Measurements from ENCODE around the gene CDC37L1.
"Not testable (repeated sequence)": the region's sequence is repeated elsewhere in the genome, so short reads cannot be mapped to it uniquely, and the experiment has no call there.

The CDC37L1 gene

DNA sequence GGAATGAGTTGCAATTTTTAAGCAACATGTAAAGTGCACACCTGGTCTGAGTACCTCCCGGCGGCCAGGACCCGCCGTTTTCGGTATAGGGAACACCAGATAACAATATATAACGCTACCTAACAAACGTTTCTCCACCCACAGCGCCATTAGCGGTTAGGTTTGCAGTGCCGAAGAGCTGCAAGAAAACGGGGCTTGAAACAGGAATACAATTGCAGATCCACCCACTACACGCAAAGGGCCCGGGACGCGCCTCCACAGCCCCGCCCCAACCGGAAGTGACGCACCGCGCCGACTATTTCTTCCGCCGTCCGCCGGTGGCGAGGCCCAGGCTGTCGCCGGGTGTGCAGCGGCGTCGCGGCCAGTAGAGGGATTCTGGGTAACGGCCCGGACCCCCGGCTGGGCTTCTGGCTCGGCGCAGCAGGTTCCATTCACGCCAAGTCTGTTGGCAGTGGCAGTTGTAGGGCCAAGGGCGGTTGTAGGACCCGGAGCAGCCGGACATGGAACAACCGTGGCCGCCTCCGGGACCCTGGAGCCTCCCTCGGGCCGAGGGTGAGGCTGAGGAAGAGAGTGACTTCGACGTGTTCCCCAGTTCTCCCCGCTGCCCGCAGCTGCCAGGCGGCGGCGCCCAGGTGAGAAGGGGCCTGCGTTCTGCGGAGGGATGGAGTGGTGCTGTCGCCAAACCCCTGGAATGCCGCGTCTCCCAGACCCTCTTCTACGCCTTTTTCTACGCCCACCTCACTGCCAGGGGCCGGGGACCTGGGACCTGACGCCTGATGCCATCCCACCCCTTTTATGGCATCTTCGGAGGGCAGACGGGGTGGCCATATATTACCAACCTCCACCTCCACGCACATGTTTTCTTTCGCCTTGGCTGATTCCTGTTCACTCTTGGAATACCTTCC is at the start of gene CDC37L1:
CDC37L1 (plus strand) TSS at position 302 of the 905 bp plus-strand sequence; CDS start at position 501, 199 bp downstream.
- DNase-seq (ENCODE audit: extremely low read depth in 1 of 2, low read depth in 1 of 2), result peak; percentile 96 to 97

GRCh38 chr9:4630836-4631235 is 48.5 kb upstream of the CDC37L1 start:
- DNase-seq (ENCODE audit: extremely low read depth in 1 of 2, low read depth in 1 of 2), result no peak

- DNase-seq (ENCODE audit: extremely low read depth in 1 of 2, low read depth in 1 of 2), result no peak
Observed at GRCh38 chr9:4638968-4639367, 40.4 kb upstream of the CDC37L1 start.

DNA sequence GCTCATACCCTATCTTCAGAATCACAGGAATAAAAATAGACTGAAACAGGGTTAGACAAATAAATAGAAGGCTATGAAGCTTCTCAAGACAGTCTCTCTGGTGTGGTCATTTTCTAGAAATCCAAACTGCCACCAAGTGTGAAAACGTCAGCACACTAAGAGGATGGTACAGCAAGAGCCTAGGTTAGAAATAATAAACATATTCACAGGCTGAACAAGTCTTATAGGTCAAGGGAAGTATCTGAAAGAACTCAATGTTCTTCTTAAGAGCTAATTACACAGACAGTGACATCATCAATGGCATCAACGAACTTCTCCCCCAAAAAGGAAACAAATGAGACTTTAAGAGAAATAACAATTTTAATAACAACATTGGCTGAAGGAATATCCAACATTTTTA is 39.9 kb upstream of the CDC37L1 start:
- no peak for DNase-seq (ENCODE audit: extremely low read depth in 1 of 2, low read depth in 1 of 2)

GRCh38 chr9:4640027-4640426 is 39.3 kb upstream of the CDC37L1 start:
- peak in 1 of 2 donors; percentile 20 for DNase-seq (ENCODE audit: extremely low read depth in 1 of 2, low read depth in 1 of 2)

GRCh38 chr9:4642351-4642750 is 37.0 kb upstream of the CDC37L1 start:
- no peak for DNase-seq (ENCODE audit: extremely low read depth in 1 of 2, low read depth in 1 of 2)

GRCh38 chr9:4654084-4654483 is 25.3 kb upstream of the CDC37L1 start:
- no peak for DNase-seq (ENCODE audit: extremely low read depth in 1 of 2, low read depth in 1 of 2)

DNA sequence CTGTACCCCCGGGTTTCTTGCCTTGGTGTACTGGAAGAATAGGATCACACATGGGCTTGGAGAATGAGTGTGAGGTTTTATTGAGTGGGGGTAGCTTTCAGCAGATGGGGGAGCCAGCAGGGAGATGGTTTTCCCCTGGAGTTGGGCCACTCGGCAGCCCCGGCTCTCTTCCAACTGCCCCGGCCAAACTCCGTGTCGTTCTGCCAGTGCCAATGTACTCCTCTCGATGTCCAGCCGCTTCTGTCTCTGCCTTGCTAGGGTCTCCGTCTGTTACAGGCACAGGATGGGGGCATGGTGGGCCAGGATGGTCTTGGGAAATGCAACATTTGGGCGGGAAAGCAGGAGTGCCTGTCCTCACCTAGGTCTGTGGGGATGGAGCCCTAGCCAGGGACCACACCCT is 24.8 kb upstream of the CDC37L1 start:
- no peak for DNase-seq (ENCODE audit: extremely low read depth in 1 of 2, low read depth in 1 of 2)

DNA sequence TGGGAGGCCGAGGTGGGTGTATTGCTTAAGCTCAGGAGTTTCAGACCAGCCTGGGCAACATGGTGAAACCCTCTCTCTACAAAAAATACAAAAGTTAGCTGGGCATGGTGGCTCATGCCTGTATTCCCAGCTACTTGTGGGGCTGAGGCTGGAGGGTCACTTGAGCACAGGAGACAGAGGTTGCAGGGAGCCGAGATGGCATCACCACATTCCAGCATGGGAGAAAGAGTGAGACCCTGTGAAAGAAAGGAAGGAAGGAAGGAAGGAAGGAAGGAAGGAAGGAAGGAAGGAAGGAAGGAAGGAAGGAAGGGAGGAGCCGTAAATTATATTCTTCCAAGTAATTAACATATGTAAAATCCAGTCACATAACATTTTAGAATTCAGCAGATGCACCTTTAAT is 23.2 kb upstream of the CDC37L1 start:
- not testable (repeated sequence) for DNase-seq (ENCODE audit: extremely low read depth in 1 of 2, low read depth in 1 of 2)

- DNase-seq (ENCODE audit: extremely low read depth in 1 of 2, low read depth in 1 of 2), result no peak
Observed at GRCh38 chr9:4656621-4657020, 22.7 kb upstream of the CDC37L1 start.

DNA sequence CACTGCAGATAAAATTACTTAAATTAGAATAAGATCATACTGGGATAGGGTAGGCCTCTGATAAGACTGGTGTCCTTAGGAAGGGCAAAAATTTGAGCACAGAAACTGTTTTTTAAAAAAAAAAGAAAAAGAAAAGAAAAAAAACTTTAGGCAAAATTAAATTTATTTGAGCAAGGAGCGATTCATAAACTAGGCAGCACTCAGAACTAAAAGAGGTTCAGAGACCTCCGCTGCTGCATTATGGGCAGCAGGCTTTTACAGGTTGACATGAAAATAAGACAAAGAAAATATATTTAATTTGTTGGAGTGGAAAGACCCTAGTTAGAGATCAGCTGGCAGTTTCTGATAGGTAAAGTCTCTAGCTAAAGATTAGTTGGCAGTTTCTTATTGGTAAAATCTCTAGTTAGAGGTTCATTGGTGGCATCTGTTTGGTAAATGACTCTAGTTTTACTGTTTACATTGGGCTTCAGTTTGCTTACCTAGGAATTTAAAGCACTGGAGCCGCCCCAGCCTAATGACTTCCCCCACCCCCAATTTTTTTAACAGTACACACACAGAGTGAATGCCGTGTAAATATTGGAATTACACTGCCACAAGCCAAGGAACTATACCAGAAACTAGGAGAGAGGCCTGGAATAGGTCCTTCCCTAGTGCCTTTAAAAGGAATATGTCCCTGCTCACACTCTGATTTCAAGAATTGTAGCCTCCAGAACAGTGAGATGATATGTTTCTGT is 21.8 kb upstream of the CDC37L1 start:
- DNase-seq (ENCODE audit: extremely low read depth in 1 of 2, low read depth in 1 of 2), result no peak

DNA sequence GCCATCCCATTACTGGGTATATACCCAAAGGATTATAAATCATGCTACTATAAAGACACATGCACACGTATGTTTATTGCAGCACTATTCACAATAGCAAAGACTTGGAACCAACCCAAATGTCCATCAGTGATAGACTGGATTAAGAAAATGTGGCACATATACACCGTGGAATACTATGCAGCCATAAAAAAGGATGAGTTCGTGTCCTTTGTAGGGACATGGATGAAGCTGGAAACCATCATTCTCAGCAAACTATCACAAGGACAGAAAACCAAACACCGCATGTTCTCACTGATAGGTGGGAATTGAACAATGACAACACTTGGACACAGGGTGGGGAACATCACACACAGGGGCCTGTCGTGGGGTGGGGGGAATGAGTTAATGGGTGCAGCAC is 18.7 kb upstream of the CDC37L1 start:
- not testable (repeated sequence) for DNase-seq (ENCODE audit: extremely low read depth in 1 of 2, low read depth in 1 of 2)

- DNase-seq (ENCODE audit: extremely low read depth in 1 of 2, low read depth in 1 of 2), result no peak
Observed at GRCh38 chr9:4661165-4661564, 18.2 kb upstream of the CDC37L1 start.

GRCh38 chr9:4661611-4662010 is 17.8 kb upstream of the CDC37L1 start:
- DNase-seq (ENCODE audit: extremely low read depth in 1 of 2, low read depth in 1 of 2), result no peak

DNA sequence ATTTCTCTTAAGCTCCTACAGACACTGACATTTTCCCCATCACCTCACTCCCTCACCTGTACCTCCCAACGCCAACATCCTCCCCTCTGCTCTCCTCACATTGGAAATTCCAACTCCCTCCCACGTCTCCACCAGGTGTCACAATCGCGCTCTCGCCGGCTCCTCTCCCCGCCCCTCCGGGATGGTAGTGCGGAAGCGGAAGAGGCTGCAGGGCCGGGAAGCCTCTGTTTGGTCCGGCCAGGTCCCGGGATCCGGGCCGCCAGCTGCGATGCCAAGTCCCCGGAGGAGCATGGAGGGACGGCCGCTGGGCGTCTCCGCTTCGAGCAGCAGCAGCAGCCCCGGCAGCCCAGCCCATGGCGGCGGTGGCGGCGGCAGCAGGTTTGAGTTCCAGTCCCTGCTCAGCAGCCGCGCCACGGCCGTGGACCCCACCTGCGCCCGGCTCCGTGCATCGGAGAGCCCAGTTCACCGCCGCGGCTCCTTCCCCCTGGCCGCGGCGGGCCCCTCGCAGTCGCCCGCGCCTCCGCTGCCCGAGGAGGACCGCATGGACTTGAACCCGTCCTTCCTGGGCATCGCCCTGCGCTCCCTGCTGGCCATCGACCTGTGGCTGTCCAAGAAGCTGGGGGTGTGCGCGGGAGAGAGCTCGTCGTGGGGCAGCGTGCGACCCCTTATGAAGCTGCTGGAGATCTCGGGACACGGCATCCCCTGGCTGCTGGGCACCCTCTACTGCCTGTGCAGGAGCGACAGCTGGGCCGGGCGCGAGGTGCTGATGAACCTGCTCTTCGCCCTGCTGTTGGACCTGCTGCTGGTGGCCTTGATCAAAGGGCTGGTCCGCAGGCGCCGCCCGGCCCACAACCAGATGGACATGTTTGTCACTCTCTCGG is 17.0 kb upstream of the CDC37L1 start, which contains the start of gene PLPP6:
PLPP6 (plus strand) TSS at position 187 of the 881 bp plus-strand sequence; CDS start at position 269, 82 bp downstream.
- peak; percentile 38 to 66 for DNase-seq (ENCODE audit: extremely low read depth in 1 of 2, low read depth in 1 of 2)

DNA sequence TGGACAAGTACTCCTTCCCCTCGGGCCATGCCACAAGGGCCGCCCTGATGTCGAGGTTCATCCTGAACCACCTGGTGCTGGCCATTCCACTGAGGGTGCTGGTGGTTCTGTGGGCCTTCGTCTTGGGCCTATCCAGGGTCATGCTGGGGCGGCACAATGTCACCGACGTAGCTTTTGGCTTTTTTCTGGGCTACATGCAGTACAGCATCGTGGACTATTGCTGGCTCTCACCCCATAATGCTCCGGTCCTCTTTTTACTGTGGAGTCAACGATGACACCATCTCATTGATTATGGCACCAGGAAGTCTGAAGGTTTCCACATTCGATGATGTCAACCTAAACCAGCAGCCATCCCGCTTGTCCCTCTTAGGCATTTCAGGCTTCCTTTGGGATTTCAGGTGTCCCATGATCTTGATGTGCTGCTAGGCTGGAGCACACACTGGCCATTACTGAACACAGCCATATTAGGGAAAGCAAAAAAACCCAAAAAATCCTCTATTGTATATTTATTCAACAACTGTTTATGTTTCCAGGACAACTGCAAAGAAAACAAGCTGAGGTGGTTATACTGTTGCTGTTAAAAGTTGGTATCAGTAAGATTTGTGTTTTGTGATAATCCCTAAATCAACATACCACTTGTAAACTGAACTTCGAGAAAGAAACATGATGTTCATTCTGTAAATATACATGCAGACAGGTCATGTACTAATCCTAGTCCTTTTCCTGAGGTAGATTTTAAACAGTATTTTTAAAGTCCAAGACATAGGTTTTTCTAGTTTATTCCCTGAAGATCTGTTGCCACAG is 16.2 kb upstream of the CDC37L1 start:
- DNase-seq (ENCODE audit: extremely low read depth in 1 of 2, low read depth in 1 of 2), result no peak

DNA sequence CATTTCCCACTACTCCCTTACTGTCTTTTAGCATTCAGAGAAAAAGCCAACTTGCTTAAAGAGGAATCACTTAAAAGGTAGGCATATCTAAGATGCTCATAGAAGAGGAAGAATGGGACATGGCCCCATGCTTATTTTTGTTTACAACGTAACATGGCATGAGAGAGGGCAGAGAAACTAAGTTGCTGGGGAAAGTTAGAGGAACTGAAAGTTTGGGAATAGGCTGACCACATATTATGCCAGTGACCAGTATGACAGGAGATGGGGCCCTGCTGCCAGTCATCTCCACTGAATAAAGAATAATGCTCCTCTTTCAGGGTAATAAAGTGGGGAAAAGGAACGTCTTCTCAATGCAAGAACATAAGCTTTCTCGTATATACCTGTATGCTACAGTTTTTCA is 15.4 kb upstream of the CDC37L1 start:
- DNase-seq (ENCODE audit: extremely low read depth in 1 of 2, low read depth in 1 of 2), result no peak

GRCh38 chr9:4665357-4665756 is 14.0 kb upstream of the CDC37L1 start:
- no peak for DNase-seq (ENCODE audit: extremely low read depth in 1 of 2, low read depth in 1 of 2)

GRCh38 chr9:4666042-4666699 is 13.2 kb upstream of the CDC37L1 start, which contains the start of gene SPATA6L:
Gene SPATA6L (minus strand): TSS chr9:4666480. CDS start chr9:4666250, 230 bp downstream.
- DNase-seq (ENCODE audit: extremely low read depth in 1 of 2, low read depth in 1 of 2), result no peak
